Panc1 (cell line): ENCODE data around the gene NEO1. TPM values are rescaled to one million over a fixed set of nuclear protein-coding genes. Genes with fewer than 3 reads are reported as not detected.

Experiments
- ATAC-seq: fragments of 200-7000 bp; cut with Tn5 transposase; 2 replicates; pipeline ENCODE4 v1.9.1; 2020; ENCODE audit warnings: mild to moderate bottlenecking, moderate library complexity
- BruUV-seq: library from RNA; stranded (reverse); fragments of 400-500 nt; replicated peaks from 2 replicates; lab custom pipeline; 2021; lab: Mats Ljungman, UMichigan
- CTCF ChIA-PET: fragments of 300-600 bp; sonication (Branson Sonifier 250); formaldehyde crosslinking; loops from one replicate; lab custom pipeline; 2022; ENCODE audit warnings: antibody characterized with exemption; lab: Charles Lee
- POLR2A ChIA-PET: fragments of 300-600 bp; sonication (Branson Sonifier 250); formaldehyde crosslinking; loops from one replicate; lab custom pipeline; 2022; ENCODE audit warnings: antibody characterized with exemption; lab: Charles Lee
- DNase-seq: peaks from one replicate; pipeline ENCODE4 v3.0.0-alpha.2; 2010; ENCODE audit warnings: low read depth, low spot score
- H3K27ac ChIP-seq: 2 replicates; pipeline ENCODE4 v1.5.1; 2011; ENCODE audit warnings: mild to moderate bottlenecking, low read length, inconsistent platforms
- H3K27me3 ChIP-seq: fragments of 200-500 bp; sonication (Bioruptor generic); 2 replicates; pipeline ENCODE4 v1.6.0; 2014; ENCODE audit warnings: low read length, inconsistent platforms; ENCODE audit not compliant: control insufficient read depth, insufficient read depth
- H3K36me3 ChIP-seq: fragments of 200-500 bp; sonication (Bioruptor generic); 2 replicates; pipeline ENCODE4 v1.5.1; 2014; ENCODE audit warnings: inconsistent platforms, mild to moderate bottlenecking, low read length, moderate library complexity; ENCODE audit not compliant: control insufficient read depth, insufficient read depth
- H3K4me1 ChIP-seq: 2 replicates; pipeline ENCODE4 v1.5.1; 2011; ENCODE audit warnings: inconsistent platforms, mild to moderate bottlenecking, low read length, moderate library complexity; ENCODE audit not compliant: control insufficient read depth, insufficient read depth
- H3K4me3 ChIP-seq, 2 experiments: 2 replicates each; pipeline ENCODE4 v1.5.1; 2011 to 2012; ENCODE audit warnings: low read depth in 2 of 2, low read length in 2 of 2, mild to moderate bottlenecking in 2 of 2, inconsistent platforms in 1 of 2, moderate library complexity in 1 of 2
- H3K9me3 ChIP-seq: fragments of 200-500 bp; sonication (Bioruptor generic); 2 replicates; pipeline ENCODE4 v1.5.1; 2014; ENCODE audit warnings: low read depth, mild to moderate bottlenecking, inconsistent platforms, low read length, moderate library complexity; ENCODE audit not compliant: control insufficient read depth, insufficient read depth
- POLR2AphosphoS5 ChIP-seq: IDR thresholded peaks from 2 replicates; pipeline ENCODE4 v1.6.1; 2012; ENCODE audit warnings: mild to moderate bottlenecking, low read depth, low read length, moderate library complexity
- SIN3A ChIP-seq: IDR thresholded peaks from 2 replicates; pipeline ENCODE4 v1.6.1; 2012; ENCODE audit warnings: low read depth, mild to moderate bottlenecking, low read length, moderate library complexity, borderline replicate concordance; ENCODE audit not compliant: insufficient read depth
- TCF7L2 ChIP-seq: IDR thresholded peaks from 2 replicates; pipeline ENCODE4 v1.6.1; 2011; ENCODE audit warnings: mild to moderate bottlenecking, low read depth, low read length, inconsistent platforms
- in situ Hi-C: cut with HindIII; loops from 2 replicates; pipeline ENCODE4 v1.10.0; 2016; ENCODE audit warnings: low sequenced_read_pairs, low pct_unique_long_range_greater_than_20kb
- intact Hi-C: fragments of 100-400 bp; cut with micrococcal nuclease; formaldehyde crosslinking; loops from one replicate; pipeline ENCODE4 v1.10.0; 2022; ENCODE audit not compliant: unreplicated experiment
- total RNA-seq: library from RNA; stranded (reverse); gene quantifications from one replicate; pipeline ENCODE4 v1.2.1, GENCODE V29; 2021; ENCODE audit not compliant: unreplicated experiment
- TF ChIP-seq, protein P1 (sequence below), 2 experiments: IDR thresholded peaks; 2 replicates each; pipeline ENCODE4 v1.6.1; 2011 to 2012; ENCODE audit warnings: low read depth in 2 of 2, control low read depth in 1 of 2, low read length in 1 of 2, mild to moderate bottlenecking in 1 of 2, moderate library complexity in 1 of 2; ENCODE audit not compliant: insufficient read depth in 1 of 2
- TF ChIP-seq, protein P2 (sequence below): fragments of 450-650 bp; IDR thresholded peaks from 2 replicates; pipeline ENCODE4 v1.5.1; 2017; ENCODE audit warnings: mild to moderate bottlenecking

Gene NEO1
- total RNA-seq, 1 experiment from 2014 or later, result 7.5 TPM

GRCh38 chr15:73051391-73051806 is 864 bp upstream of the NEO1 start:
- TF ChIP-seq, protein P1, sequence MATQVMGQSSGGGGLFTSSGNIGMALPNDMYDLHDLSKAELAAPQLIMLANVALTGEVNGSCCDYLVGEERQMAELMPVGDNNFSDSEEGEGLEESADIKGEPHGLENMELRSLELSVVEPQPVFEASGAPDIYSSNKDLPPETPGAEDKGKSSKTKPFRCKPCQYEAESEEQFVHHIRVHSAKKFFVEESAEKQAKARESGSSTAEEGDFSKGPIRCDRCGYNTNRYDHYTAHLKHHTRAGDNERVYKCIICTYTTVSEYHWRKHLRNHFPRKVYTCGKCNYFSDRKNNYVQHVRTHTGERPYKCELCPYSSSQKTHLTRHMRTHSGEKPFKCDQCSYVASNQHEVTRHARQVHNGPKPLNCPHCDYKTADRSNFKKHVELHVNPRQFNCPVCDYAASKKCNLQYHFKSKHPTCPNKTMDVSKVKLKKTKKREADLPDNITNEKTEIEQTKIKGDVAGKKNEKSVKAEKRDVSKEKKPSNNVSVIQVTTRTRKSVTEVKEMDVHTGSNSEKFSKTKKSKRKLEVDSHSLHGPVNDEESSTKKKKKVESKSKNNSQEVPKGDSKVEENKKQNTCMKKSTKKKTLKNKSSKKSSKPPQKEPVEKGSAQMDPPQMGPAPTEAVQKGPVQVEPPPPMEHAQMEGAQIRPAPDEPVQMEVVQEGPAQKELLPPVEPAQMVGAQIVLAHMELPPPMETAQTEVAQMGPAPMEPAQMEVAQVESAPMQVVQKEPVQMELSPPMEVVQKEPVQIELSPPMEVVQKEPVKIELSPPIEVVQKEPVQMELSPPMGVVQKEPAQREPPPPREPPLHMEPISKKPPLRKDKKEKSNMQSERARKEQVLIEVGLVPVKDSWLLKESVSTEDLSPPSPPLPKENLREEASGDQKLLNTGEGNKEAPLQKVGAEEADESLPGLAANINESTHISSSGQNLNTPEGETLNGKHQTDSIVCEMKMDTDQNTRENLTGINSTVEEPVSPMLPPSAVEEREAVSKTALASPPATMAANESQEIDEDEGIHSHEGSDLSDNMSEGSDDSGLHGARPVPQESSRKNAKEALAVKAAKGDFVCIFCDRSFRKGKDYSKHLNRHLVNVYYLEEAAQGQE (IDR thresholded peaks at IDR 0.05; ENCODE audit: insufficient read depth in 1 of 2, low read depth in 2 of 2, low read length in 1 of 2), result no peak
- TF ChIP-seq POLR2AphosphoS5 (no peak), SIN3A (no peak), TCF7L2 (no peak)
- TF ChIP-seq, protein P2, sequence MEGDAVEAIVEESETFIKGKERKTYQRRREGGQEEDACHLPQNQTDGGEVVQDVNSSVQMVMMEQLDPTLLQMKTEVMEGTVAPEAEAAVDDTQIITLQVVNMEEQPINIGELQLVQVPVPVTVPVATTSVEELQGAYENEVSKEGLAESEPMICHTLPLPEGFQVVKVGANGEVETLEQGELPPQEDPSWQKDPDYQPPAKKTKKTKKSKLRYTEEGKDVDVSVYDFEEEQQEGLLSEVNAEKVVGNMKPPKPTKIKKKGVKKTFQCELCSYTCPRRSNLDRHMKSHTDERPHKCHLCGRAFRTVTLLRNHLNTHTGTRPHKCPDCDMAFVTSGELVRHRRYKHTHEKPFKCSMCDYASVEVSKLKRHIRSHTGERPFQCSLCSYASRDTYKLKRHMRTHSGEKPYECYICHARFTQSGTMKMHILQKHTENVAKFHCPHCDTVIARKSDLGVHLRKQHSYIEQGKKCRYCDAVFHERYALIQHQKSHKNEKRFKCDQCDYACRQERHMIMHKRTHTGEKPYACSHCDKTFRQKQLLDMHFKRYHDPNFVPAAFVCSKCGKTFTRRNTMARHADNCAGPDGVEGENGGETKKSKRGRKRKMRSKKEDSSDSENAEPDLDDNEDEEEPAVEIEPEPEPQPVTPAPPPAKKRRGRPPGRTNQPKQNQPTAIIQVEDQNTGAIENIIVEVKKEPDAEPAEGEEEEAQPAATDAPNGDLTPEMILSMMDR, result no peak
- H3K9me3 ChIP-seq, result no peaks in the 10 kb centered on the region
- no peak overlapping the region for H3K27ac ChIP-seq
- H3K27me3 ChIP-seq, result peaks cover 58% of the 10 kb centered on the region
- ATAC-seq (peak; percentile 30), DNase-seq (no peak)
- peaks cover 3% of the 10 kb centered on the region; the same call in 1 of the 2 replicates for H3K36me3 ChIP-seq
- peaks cover 11% of the 10 kb centered on the region for H3K4me1 ChIP-seq
- ChIA-PET POLR2A (no interaction called here), CTCF (no interaction called here)
- peak overlapping the region; percentile 67 to 71 for H3K4me3 ChIP-seq
- intact Hi-C loops (no loop called here), in situ Hi-C loops (no loop called here)
- no TSS peak for BruUV-seq

GRCh38 chr15:73052653-73053397 is 562 bp downstream of the NEO1 start:
- Histone ChIP-seq H3K27ac (no peak overlapping the region), H3K4me1 (peaks cover 11% of the 10 kb centered on the region), H3K9me3 (no peaks in the 10 kb centered on the region), H3K4me3 (peak overlapping the region; percentile 51 to 60), H3K27me3 (peaks cover 64% of the 10 kb centered on the region), H3K36me3 (peaks cover 3% of the 10 kb centered on the region; the same call in 1 of the 2 replicates)
- in situ Hi-C loops, result no loop called here
- intact Hi-C loops, result no loop called here
- TF ChIP-seq, protein P2, result peak; percentile 64
- TF ChIP-seq, protein P1 (IDR thresholded peaks at IDR 0.05; ENCODE audit: insufficient read depth in 1 of 2, low read depth in 2 of 2, low read length in 1 of 2), result no peak
- DNase-seq (no peak), ATAC-seq (peak; percentile 42; the same call in 1 of the 2 replicates)
- ChIA-PET CTCF (interaction anchor here (0.7 kb wide), 1 partner anchor 642 kb away, joined by 8 read pairs; no protein-coding TSS in a partner anchor), POLR2A (no interaction called here)
- no TSS peak for BruUV-seq
